Mesenchymal stem cell (in vitro differentiated cells and primary cell): ENCODE measurements around the gene SERINC3.

Experiments used
- DNase-seq: peaks from one replicate; pipeline ENCODE4 v3.0.0-alpha.2; 2013
- H2AFZ ChIP-seq: one replicate; pipeline ENCODE4 v1.6.1; 2013; ENCODE audit warnings: low read depth, mild to moderate bottlenecking, control low read depth, inconsistent platforms, low read length, moderate library complexity
- H2AK5ac ChIP-seq: 2 replicates; pipeline ENCODE4 v1.6.1; 2013; ENCODE audit warnings: low read length, moderate library complexity, mild to moderate bottlenecking, inconsistent platforms; ENCODE audit not compliant: severe bottlenecking
- H2BK120ac ChIP-seq: one replicate; pipeline ENCODE4 v1.6.1; 2013; ENCODE audit warnings: low read depth, mild to moderate bottlenecking, inconsistent platforms, low read length, moderate library complexity
- H2BK12ac ChIP-seq, 2 experiments: one replicate each; pipeline ENCODE4 v1.6.1; 2013; ENCODE audit warnings: inconsistent platforms in 2 of 2, low read length in 2 of 2, mild to moderate bottlenecking in 2 of 2, moderate library complexity in 2 of 2, control low read depth in 1 of 2
- H2BK15ac ChIP-seq: one replicate; pipeline ENCODE4 v1.6.1; 2013; ENCODE audit warnings: mild to moderate bottlenecking, low read depth, inconsistent platforms; ENCODE audit not compliant: poor library complexity, severe bottlenecking
- H2BK5ac ChIP-seq: 2 replicates; pipeline ENCODE4 v1.6.1; 2013; ENCODE audit warnings: low read depth, mild to moderate bottlenecking, low read length, control low read depth, inconsistent platforms; ENCODE audit not compliant: poor library complexity, severe bottlenecking
- H3K14ac ChIP-seq, 2 experiments: one replicate each; pipeline ENCODE4 v1.6.1; 2013; ENCODE audit warnings: inconsistent platforms in 2 of 2, low read length in 2 of 2, control low read depth in 1 of 2, mild to moderate bottlenecking in 1 of 2, moderate library complexity in 1 of 2
- H3K18ac ChIP-seq, 2 experiments: one replicate each; pipeline ENCODE4 v1.6.1; 2013; ENCODE audit warnings: inconsistent platforms in 2 of 2, low read length in 2 of 2, control low read depth in 1 of 2, low read depth in 1 of 2, mild to moderate bottlenecking in 1 of 2
- H3K23ac ChIP-seq, 2 experiments: one replicate each; pipeline ENCODE4 v1.6.1; 2013; ENCODE audit warnings: inconsistent platforms in 2 of 2, low read length in 2 of 2, mild to moderate bottlenecking in 2 of 2, moderate library complexity in 2 of 2, control low read depth in 1 of 2
- H3K27ac ChIP-seq: 2 replicates; pipeline ENCODE4 v1.5.1; 2013; ENCODE audit warnings: mild to moderate bottlenecking, moderate library complexity, low read length, control low read depth, inconsistent platforms; ENCODE audit not compliant: poor library complexity, severe bottlenecking
- H3K27me3 ChIP-seq, 2 experiments: 2 replicates each; pipeline versions ENCODE4 v1.6.1 to v1.7.0; 2013; ENCODE audit warnings: low read length in 2 of 2, mild to moderate bottlenecking in 2 of 2, moderate library complexity in 2 of 2, control low read depth in 1 of 2, inconsistent platforms in 1 of 2; ENCODE audit not compliant: control insufficient read depth in 1 of 2, insufficient read depth in 1 of 2
- H3K36me3 ChIP-seq, 2 experiments: 2 replicates each; pipeline versions ENCODE4 v1.6.1 to v1.7.0; 2013; ENCODE audit warnings: low read length in 2 of 2, control low read depth in 1 of 2, inconsistent platforms in 1 of 2, low read depth in 1 of 2, mild to moderate bottlenecking in 1 of 2; ENCODE audit not compliant: insufficient read depth in 2 of 2, control insufficient read depth in 1 of 2
- H3K4ac ChIP-seq, 2 experiments: one replicate each; pipeline ENCODE4 v1.6.1; 2013; ENCODE audit warnings: inconsistent platforms in 2 of 2, low read length in 2 of 2, mild to moderate bottlenecking in 2 of 2, moderate library complexity in 2 of 2, control low read depth in 1 of 2, low read depth in 1 of 2
- H3K4me1 ChIP-seq: 2 replicates; pipeline ENCODE4 v1.6.1; 2013; ENCODE audit warnings: low read depth, low read length, control low read depth; ENCODE audit not compliant: control insufficient read depth, insufficient read depth
- H3K4me2 ChIP-seq: 2 replicates; pipeline ENCODE4 v1.6.1; 2013; ENCODE audit warnings: low read length, mild to moderate bottlenecking, inconsistent platforms; ENCODE audit not compliant: poor library complexity, severe bottlenecking
- H3K4me3 ChIP-seq, 2 experiments: 2 replicates each; pipeline versions ENCODE4 v1.5.1 to v1.7.0; 2013; ENCODE audit warnings: low read length in 2 of 2, mild to moderate bottlenecking in 2 of 2, control low read depth in 1 of 2, low read depth in 1 of 2; ENCODE audit not compliant: insufficient read depth in 1 of 2
- H3K79me1 ChIP-seq: replicated peaks from 2 replicates; pipeline ENCODE4 v1.6.1; 2013; ENCODE audit warnings: mild to moderate bottlenecking, control low read depth, low read length, inconsistent platforms; ENCODE audit not compliant: poor library complexity, severe bottlenecking
- H3K9ac ChIP-seq: 2 replicates; pipeline ENCODE4 v1.7.0; 2013; ENCODE audit warnings: mild to moderate bottlenecking, low read length, moderate library complexity
- H3K9me3 ChIP-seq: 2 replicates; pipeline ENCODE4 v1.7.0; 2013; ENCODE audit warnings: mild to moderate bottlenecking, low read length; ENCODE audit not compliant: control insufficient read depth
- H4K8ac ChIP-seq: one replicate; pipeline ENCODE4 v1.6.1; 2013; ENCODE audit warnings: inconsistent platforms, mild to moderate bottlenecking, low read length, moderate library complexity
- H4K91ac ChIP-seq: one replicate; pipeline ENCODE4 v1.6.1; 2013; ENCODE audit warnings: mild to moderate bottlenecking, low read length, inconsistent platforms
- WGBS: methylation state at CpG from one replicate; pipeline ENCODE4 v1.1.7; 2013; ENCODE audit warnings: mixed read lengths; 5-methylcytosine and 5-hydroxymethylcytosine counted together

SERINC3 gene

DNA sequence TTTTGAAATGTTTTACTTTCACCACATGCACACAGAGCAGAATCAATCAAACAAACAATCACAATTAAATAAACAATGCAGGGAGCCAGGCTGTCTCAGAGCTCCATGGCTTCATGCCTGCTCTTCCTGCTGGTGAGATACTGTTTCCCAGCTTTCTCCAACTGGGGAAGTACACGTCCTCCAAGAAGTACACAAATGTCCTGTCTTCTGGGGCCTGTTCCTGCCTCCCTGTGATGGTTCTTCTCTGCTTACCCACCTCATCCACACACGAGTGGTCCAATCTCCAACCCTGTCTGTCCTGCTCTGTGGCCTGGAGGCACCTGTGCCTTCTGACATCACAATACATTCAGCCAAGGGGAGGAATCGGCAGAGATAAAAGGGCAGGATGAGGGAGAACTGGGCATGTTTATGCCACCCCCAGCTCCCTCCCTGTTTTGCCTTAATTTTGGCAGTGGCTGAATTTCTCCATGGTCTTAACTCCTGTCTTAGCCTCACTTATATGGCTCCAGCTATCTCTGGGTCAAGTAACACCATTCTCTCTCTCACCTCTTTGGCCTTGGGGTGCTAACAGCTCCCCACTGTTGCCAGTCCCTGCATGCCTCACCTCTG, 71.5 kb downstream of the SERINC3 start:
- no peak overlapping the region for H2AK5ac ChIP-seq
- H3K18ac ChIP-seq: peak overlapping the region in 1 of 2 experiments; percentile 74
- no peaks in the 10 kb centered on the region for H3K79me1 ChIP-seq
- no peak overlapping the region for H2BK12ac ChIP-seq
- H3K36me3 ChIP-seq: no peaks in the 10 kb centered on the region
- H4K91ac ChIP-seq: no peak overlapping the region
- H2BK5ac ChIP-seq: no peak overlapping the region
- no peak overlapping the region for H3K23ac ChIP-seq
- no peaks in the 10 kb centered on the region for H3K9me3 ChIP-seq
- no peak overlapping the region for H3K4me2 ChIP-seq
- no peak overlapping the region for H4K8ac ChIP-seq
- no peak overlapping the region for H2AFZ ChIP-seq
- H2BK120ac ChIP-seq: no peak overlapping the region
- no peak overlapping the region for H3K14ac ChIP-seq
- H3K9ac ChIP-seq: no peak overlapping the region
- no peak overlapping the region for H3K27ac ChIP-seq
- DNase-seq: no peak
- H3K4me3 ChIP-seq: no peak overlapping the region
- peaks cover 12 to 38% of the 10 kb centered on the region in 2 experiments for H3K27me3 ChIP-seq
- 58% methylated on average over 3 of the region's 3 CpGs for WGBS
- H3K4ac ChIP-seq: no peak overlapping the region
- H3K4me1 ChIP-seq: peaks cover 4% of the 10 kb centered on the region
- no peak overlapping the region for H2BK15ac ChIP-seq

DNA sequence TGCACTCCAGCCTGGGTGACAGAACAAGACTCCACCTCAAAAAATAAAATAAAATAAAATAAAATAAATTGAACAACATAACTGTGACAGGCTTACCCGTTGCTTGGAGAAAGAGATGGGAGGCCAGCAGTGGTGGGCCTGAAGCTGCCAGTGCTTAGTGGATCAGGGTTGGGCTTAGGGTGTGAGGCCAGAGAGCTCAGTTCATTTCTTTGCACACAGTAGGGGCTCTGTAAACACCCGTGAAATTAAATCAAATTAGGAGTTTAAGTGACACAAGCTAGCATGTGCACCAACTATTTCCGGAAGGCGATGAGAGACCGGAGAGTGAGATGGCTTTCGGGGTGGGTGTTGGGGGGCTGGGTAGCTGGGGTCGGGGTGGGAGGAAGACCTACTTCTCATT, 72.0 kb downstream of the SERINC3 start:
- Histone ChIP-seq H3K79me1 (no peaks in the 10 kb centered on the region), H3K4me2 (no peak overlapping the region), H2AFZ (no peak overlapping the region), H3K18ac (no peak overlapping the region), H3K27me3 (peaks cover 18 to 41% of the 10 kb centered on the region in 2 experiments), H3K9me3 (no peaks in the 10 kb centered on the region), H4K91ac (no peak overlapping the region), H3K36me3 (no peaks in the 10 kb centered on the region), H2BK5ac (no peak overlapping the region), H2AK5ac (no peak overlapping the region), H3K4ac (no peak overlapping the region), H2BK120ac (no peak overlapping the region), H3K9ac (no peak overlapping the region), H4K8ac (no peak overlapping the region), H3K4me1 (peaks cover 4% of the 10 kb centered on the region), H3K27ac (no peak overlapping the region), H2BK15ac (no peak overlapping the region), H3K14ac (no peak overlapping the region), H2BK12ac (no peak overlapping the region), H3K4me3 (no peak overlapping the region), H3K23ac (no peak overlapping the region)
- no peak for DNase-seq
- 86% methylated on average over 7 of the region's 7 CpGs for WGBS

DNA sequence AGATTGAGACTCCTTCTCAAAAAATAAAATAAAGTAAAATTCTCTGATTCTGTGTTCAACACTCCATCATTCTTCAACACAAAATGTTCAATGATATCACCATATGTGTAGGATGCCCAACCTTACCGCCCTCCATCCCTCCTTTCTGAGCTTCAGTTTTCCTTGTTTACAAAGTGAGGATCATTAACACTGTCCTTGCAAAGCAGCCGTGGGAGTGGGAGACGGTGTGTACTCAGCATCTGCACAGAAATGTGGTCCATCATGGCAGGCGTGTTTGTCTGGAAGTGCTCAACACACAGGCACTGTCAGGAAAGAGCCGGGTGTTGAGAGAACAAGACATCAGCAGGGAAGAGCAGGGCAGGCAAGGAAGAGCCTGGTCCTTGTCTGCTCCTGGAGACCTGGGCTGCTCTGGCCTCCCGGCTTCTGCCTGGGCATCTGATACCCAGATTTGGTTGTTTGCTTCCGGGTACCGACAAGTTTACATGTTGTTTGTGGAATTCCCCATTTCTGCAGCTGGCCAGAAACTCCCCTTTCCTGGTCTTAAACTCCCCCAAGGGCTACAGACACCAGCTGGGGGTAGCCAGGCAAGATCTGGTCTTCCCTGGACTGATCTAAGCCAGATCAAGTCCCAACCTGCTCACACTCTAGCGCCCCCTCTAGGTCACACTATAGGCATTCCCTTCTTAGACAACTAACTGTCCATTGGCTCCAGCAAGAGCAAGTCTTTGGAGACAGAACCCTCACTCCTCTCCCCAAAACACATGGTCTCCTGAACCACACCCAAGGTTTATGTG, 72.9 kb downstream of the SERINC3 start:
- Histone ChIP-seq H2BK5ac (no peak overlapping the region), H3K18ac (no peak overlapping the region), H3K36me3 (no peaks in the 10 kb centered on the region), H3K4me3 (no peak overlapping the region), H3K23ac (no peak overlapping the region), H3K79me1 (no peaks in the 10 kb centered on the region), H2AK5ac (no peak overlapping the region), H3K9me3 (no peaks in the 10 kb centered on the region), H3K9ac (no peak overlapping the region), H2BK15ac (no peak overlapping the region), H4K91ac (no peak overlapping the region), H2AFZ (no peak overlapping the region), H3K4me1 (no peaks in the 10 kb centered on the region), H3K27me3 (peaks cover 19 to 41% of the 10 kb centered on the region in 2 experiments), H3K4me2 (no peak overlapping the region), H3K4ac (no peak overlapping the region), H3K27ac (no peak overlapping the region), H3K14ac (no peak overlapping the region), H2BK120ac (no peak overlapping the region), H2BK12ac (no peak overlapping the region), H4K8ac (no peak overlapping the region)
- 71% methylated on average over 9 of the region's 9 CpGs for WGBS
- DNase-seq: no peak

DNA sequence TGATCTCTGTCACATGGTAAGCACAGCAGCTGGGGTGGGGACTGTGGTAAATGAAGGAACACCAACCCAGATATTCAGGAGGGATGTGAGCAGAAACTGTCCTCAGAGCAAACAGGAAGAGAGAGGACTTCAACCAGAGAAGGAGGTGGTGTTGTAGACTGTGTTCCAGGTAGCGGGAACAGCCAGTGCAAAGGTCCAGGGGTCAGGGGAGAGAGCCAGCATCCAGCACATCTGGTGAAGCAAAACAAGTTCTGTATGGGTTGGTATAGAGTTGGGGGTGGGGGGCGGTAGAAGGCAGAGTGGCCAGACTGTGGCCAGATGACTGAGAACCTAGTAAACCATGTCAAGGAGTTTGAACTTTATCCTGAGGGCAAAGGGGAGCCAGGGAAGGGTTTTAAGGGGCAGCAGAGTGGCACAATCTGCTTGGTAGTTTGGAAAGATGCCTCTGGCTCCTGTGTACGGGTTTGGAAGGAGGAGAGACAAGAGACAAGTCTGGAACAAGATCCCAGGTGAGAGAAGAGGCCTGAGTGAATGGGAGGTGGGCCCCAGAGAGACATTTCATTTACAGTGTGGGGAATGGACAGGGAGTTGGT, 73.9 kb downstream of the SERINC3 start:
- Histone ChIP-seq H2BK120ac (no peak overlapping the region), H3K79me1 (no peaks in the 10 kb centered on the region), H3K27ac (no peak overlapping the region), H3K4me3 (no peak overlapping the region), H4K91ac (no peak overlapping the region), H3K9ac (no peak overlapping the region), H3K4me2 (no peak overlapping the region), H4K8ac (no peak overlapping the region), H2AK5ac (no peak overlapping the region), H3K14ac (no peak overlapping the region), H3K36me3 (no peaks in the 10 kb centered on the region), H2AFZ (no peak overlapping the region), H2BK12ac (no peak overlapping the region), H3K4ac (no peak overlapping the region), H2BK15ac (no peak overlapping the region), H3K18ac (peak overlapping the region in 1 of 2 experiments; percentile 48), H3K27me3 (peaks cover 19 to 42% of the 10 kb centered on the region in 2 experiments), H3K4me1 (no peaks in the 10 kb centered on the region), H2BK5ac (no peak overlapping the region), H3K23ac (no peak overlapping the region), H3K9me3 (no peaks in the 10 kb centered on the region)
- 67% methylated on average over 3 of the region's 3 CpGs for WGBS
- no peak for DNase-seq
